ELF-1 (cell line): ENCODE results near the gene FGD5.

Source experiments
- DNase-seq: peaks from one replicate; pipeline ENCODE4 v3.0.0-alpha.2; 2016; ENCODE audit warnings: low read depth, low spot score

Gene FGD5

GRCh38 chr3:14787630-14788029 lies 31.1 kb upstream of the FGD5 start:
- DNase-seq: no peak

GRCh38 chr3:14788644-14789043 lies 30.1 kb upstream of the FGD5 start:
- DNase-seq: no peak

- DNase-seq: no peak
Observed at GRCh38 chr3:14789221-14789620, 29.5 kb upstream of the FGD5 start.

- DNase-seq: no peak
Observed at GRCh38 chr3:14789640-14790285, 29.0 kb upstream of the FGD5 start.

- DNase-seq: peak; percentile 82
Observed at GRCh38 chr3:14791343-14791945, 27.3 kb upstream of the FGD5 start.

- no peak for DNase-seq
Observed at GRCh38 chr3:14792691-14793121, 26.1 kb upstream of the FGD5 start.

GRCh38 chr3:14793126-14793857 lies 25.5 kb upstream of the FGD5 start:
- DNase-seq: no peak

GRCh38 chr3:14793858-14794234 lies 24.9 kb upstream of the FGD5 start:
- DNase-seq: no peak

GRCh38 chr3:14794435-14794834 lies 24.3 kb upstream of the FGD5 start:
- DNase-seq: no peak

GRCh38 chr3:14795996-14796395 lies 22.8 kb upstream of the FGD5 start:
- no peak for DNase-seq

- DNase-seq: no peak
Observed at GRCh38 chr3:14796403-14797077, 22.2 kb upstream of the FGD5 start.

- no peak for DNase-seq
Observed at GRCh38 chr3:14797731-14798130, 21.0 kb upstream of the FGD5 start.

- no peak for DNase-seq
Observed at GRCh38 chr3:14798231-14798630, 20.5 kb upstream of the FGD5 start.

GRCh38 chr3:14799146-14799545 lies 19.6 kb upstream of the FGD5 start:
- DNase-seq: no peak

GRCh38 chr3:14801031-14801430 lies 17.7 kb upstream of the FGD5 start:
- no peak for DNase-seq

GRCh38 chr3:14801668-14802380 lies 16.9 kb upstream of the FGD5 start:
- no peak for DNase-seq

GRCh38 chr3:14802381-14802731 lies 16.4 kb upstream of the FGD5 start:
- DNase-seq: no peak

- DNase-seq: no peak
Observed at GRCh38 chr3:14803101-14803980, 15.4 kb upstream of the FGD5 start.

- DNase-seq: no peak
Observed at GRCh38 chr3:14803981-14804834, 14.6 kb upstream of the FGD5 start.
